GM19043 (cell line): ENCODE results near the gene TESK2.
"Not testable (repeated sequence)": the region's sequence is repeated elsewhere in the genome, so short reads cannot be mapped to it uniquely, and the experiment has no call there.

Experiments
- ATAC-seq: cut with Tn5 transposase; IDR thresholded peaks from one replicate; pipeline ENCODE4 v1.9.1; 2021; ENCODE audit warnings: low read depth; ENCODE audit not compliant: unreplicated experiment

The TESK2 gene

GRCh38 chr1:45510972-45511527 is 20.1 kb upstream of the TESK2 start:
- ATAC-seq, result no peak

- no peak for ATAC-seq
These were observed 19.3 kb upstream of the TESK2 start for GRCh38 chr1:45510036-45510971.

- ATAC-seq, result no peak
These were observed 17.6 kb upstream of the TESK2 start for GRCh38 chr1:45508295-45509151.

DNA sequence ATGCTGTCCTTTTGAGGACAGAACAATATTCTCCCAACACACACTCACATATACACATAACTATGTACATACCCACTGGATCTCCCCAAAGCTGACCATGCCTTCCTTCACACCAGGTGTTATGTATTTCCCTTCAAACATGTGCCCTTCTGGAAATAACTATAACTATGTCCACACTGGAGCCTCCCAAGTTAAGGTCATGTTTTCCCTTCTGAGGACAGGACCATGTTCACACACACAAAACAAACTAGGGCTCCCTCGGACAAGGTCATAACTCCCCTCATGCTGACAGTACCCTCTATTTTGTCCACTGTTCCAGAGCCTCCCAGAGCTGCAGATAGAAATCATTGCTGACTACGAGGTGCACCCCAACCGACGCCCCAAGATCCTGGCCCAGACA is 16.9 kb upstream of the TESK2 start:
- no peak for ATAC-seq

GRCh38 chr1:45507195-45507594 is 16.2 kb upstream of the TESK2 start:
- ATAC-seq, result no peak

- no peak for ATAC-seq
These were observed 12.7 kb upstream of the TESK2 start for GRCh38 chr1:45503462-45504360.

DNA sequence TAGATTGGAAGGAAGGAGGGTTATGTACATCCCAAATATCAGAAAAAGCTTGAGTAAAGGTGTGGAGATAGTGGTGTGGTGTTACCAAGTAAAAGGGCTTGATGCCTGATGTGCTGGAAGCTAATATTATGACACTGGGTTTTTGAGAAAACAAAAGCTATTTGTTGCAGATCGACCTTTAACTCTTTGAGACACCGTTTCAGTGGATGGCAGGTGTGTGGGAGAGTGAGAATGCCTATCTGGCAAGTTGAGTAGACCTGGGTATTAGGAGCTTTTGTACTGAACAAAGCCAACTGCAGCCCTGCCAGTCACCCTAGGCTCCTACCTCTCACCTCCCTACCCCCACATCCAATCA is 10.5 kb upstream of the TESK2 start:
- no peak for ATAC-seq

DNA sequence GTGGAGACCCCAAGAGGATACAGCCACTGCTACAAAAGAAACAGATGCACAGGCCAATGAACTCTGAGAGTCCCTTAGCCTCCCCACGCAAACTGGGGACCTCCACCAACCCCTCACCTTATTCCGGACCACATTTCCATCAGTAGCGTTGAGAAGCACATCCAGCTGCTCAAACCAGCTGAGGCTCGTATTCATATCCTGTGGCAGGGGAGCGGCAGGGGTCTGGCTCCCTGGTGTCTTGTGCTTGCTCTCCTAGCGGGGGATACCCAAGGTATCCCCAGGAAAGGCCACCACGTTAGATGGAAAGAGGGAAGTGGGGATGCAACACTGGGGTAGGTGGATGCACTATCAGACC is 8.4 kb upstream of the TESK2 start:
- peak; percentile 2 for ATAC-seq

- ATAC-seq, result no peak
These were observed 7.3 kb upstream of the TESK2 start for GRCh38 chr1:45498279-45498678.

- ATAC-seq, result no peak
These were observed 2.2 kb upstream of the TESK2 start for GRCh38 chr1:45493116-45493697.

GRCh38 chr1:45492691-45493090 is 1.7 kb upstream of the TESK2 start:
- ATAC-seq, result no peak

DNA sequence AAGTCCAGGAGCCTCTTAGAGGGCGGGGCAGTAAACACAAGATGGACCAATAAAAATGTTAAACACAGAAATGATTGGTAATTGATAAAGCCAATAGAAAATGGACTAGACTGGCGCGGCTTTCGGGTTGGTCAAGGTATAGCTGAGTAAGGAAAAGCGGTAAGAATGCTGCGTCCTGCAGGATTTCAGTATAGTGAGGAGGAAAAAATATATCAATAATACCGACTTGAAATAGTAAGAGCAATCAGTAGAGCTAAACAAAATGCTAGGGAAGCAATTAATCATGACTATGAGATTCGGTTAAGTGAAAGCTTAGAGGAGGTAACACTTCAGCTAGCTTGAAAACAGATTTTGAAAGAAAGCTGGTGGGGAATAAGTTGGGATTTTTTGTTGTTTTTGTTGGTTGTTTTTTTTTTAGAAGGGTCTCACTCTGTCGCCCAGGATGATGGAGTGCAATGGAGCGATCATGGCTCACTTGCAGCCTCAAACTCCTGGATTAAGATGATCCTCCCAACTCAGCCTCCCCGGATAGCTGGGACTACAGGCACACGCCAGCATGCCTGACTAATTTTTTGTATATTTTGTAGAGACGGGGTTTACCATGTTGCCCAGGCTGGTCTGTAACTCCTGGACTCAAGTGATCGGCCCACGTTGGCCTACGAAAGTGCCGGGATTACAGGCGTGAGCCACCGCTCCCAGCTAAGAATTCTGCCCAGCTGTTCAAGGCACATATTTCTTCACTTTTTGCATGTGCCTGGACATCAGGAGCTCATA is 711 bp upstream of the TESK2 start:
- no peak for ATAC-seq

GRCh38 chr1:45490121-45490625 is 790 bp downstream of the TESK2 start:
- no peak for ATAC-seq

DNA sequence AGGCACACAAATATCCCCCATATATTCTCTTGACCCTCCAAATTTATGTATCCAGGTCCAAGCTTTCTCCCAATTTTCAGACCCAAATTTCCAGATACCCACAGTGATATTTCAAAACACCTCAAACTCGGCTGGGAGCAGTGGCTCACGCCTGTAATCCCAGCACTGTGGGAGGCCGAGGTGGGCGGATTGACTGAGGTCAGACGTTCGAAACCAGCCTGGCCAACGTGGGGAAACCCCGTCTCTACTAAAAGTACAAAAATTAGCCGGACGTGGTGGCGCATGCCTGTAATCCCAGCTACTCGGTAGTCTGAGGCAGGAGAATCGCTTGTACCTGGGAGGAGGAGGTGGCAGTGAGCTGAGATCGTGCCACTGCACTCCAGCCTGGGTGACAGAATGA is 1.6 kb downstream of the TESK2 start:
- not testable (repeated sequence) for ATAC-seq

- no peak for ATAC-seq
These were observed 2.1 kb downstream of the TESK2 start for GRCh38 chr1:45488666-45489377.

- ATAC-seq, result no peak
These were observed 5.0 kb downstream of the TESK2 start for GRCh38 chr1:45485949-45486348.

GRCh38 chr1:45479039-45479748 is 11.8 kb downstream of the TESK2 start:
- ATAC-seq, result no peak
